Kidney capillary endothelial cell (primary cell): ENCODE results near the gene BCL2A1.
A peak's percentile ranks its signal among the peaks of the same experiment; 100 is the strongest.
"Not testable (repeated sequence)": the region's sequence is repeated elsewhere in the genome, so short reads cannot be mapped to it uniquely, and the experiment has no call there.

Source experiments
- DNase-seq: peaks from one replicate; pipeline ENCODE4 v3.0.0-alpha.2; 2018; ENCODE audit warnings: low spot score

The BCL2A1 gene

GRCh38 chr15:79970624-79971434, at the start of gene BCL2A1:
TSS of gene BCL2A1 (minus strand) at chr15:79971196. CDS start at chr15:79971119, 77 bp downstream.
- peak; percentile 90 for DNase-seq

- DNase-seq: no peak
Measured at GRCh38 chr15:80020731-80021130, 49.7 kb upstream of the BCL2A1 start.

DNA sequence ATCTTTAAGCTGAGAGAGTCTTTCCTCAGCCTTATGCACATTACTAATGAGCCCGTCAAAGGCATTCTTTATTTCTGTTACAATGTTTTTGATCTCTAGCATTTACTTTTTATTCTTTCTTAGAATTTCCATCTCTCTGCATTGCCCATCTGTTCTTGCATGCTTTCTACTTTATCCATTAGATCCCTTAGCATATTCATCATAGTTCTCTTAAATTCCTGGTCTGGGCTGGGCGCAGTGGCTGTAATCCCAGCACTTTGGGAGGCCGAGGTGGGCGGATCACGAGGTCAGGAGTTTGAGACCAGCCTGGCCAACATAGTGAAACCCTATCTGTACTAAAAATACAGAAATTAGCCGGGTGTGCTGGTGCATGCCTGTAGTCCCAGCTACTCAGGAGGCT, 49.2 kb upstream of the BCL2A1 start:
- not testable (repeated sequence) for DNase-seq

GRCh38 chr15:80019168-80019745, 48.3 kb upstream of the BCL2A1 start:
- no peak for DNase-seq

GRCh38 chr15:80017139-80017538, 46.1 kb upstream of the BCL2A1 start:
- DNase-seq: not testable (repeated sequence)

GRCh38 chr15:80016506-80016905, 45.5 kb upstream of the BCL2A1 start:
- DNase-seq: not testable (repeated sequence)

DNA sequence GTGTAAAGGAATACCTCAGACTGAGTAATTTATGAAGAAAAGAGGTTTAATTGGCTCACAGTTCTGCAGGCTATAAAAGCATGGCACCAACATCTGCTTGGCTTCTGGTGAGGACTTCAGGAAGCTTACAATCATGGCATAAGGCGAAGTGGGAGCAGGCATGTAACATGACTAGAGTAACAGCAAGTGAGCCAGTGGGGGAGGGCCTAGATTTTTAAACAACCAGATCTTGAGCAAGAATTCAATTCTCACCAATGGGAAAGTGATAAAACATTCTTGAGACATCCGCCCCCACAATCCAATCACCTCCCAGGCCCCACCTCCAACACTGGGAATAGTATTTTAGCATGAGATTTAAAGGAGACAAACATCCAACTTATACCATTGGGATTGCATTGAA, 44.2 kb upstream of the BCL2A1 start:
- DNase-seq: no peak

GRCh38 chr15:80014186-80014585, 43.2 kb upstream of the BCL2A1 start:
- not testable (repeated sequence) for DNase-seq

GRCh38 chr15:80012060-80012726, 41.2 kb upstream of the BCL2A1 start:
- DNase-seq: no peak

- no peak for DNase-seq
Measured at GRCh38 chr15:80011596-80011995, 40.6 kb upstream of the BCL2A1 start.

GRCh38 chr15:80011041-80011523, 40.1 kb upstream of the BCL2A1 start:
- DNase-seq: not testable (repeated sequence)

GRCh38 chr15:80010131-80010673, 39.2 kb upstream of the BCL2A1 start:
- no peak for DNase-seq

- no peak for DNase-seq
Measured at GRCh38 chr15:80007532-80007931, 36.5 kb upstream of the BCL2A1 start.

- no peak for DNase-seq
Measured at GRCh38 chr15:80006946-80007345, 36.0 kb upstream of the BCL2A1 start.

DNA sequence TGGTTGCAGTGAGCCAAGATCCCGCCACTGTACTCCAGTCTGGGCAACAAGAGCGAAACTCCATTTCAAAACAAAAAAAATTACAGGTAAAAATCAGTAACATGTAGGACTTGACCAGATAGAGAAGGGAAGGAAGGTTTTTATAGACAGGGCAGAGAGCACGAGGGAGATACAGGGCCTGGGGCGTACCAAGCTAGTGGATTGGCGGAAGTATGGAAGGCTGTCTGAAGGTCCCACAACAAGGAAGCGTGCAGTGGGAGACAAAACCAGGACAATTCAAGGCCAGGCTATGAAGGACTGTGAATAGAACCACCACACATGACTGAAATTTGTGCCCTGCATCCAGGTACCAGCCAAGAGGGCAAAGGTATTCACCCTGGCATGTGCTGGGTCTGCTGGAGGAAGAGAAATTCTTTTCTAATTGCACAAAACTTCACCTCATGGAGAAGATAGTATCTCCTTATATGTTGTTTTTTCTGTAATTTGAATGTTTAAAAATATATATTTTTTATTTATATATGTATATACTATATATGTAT, 33.0 kb upstream of the BCL2A1 start:
- DNase-seq: no peak

GRCh38 chr15:80003171-80003570, 32.2 kb upstream of the BCL2A1 start:
- no peak for DNase-seq

- DNase-seq: no peak
Measured at GRCh38 chr15:80002267-80002666, 31.3 kb upstream of the BCL2A1 start.

DNA sequence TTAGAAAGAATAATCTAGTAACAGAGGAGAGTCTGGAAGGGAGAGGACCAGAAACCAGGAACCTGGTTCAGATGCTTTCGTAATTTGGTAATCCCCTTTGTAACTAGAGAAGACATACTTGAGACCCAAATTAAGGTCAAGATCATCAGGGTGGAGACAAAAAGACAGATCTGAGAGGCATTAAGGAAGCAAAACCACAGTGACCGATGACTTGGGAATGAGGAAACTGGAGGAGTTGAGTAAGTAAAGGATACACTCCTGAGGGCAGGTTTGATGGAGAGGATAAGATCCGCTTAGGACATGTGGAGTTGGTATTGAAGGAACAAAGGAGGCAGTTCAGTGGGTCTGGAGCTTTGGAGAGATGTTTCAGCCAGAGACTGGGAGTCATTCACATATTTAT, 23.6 kb upstream of the BCL2A1 start:
- no peak for DNase-seq

DNA sequence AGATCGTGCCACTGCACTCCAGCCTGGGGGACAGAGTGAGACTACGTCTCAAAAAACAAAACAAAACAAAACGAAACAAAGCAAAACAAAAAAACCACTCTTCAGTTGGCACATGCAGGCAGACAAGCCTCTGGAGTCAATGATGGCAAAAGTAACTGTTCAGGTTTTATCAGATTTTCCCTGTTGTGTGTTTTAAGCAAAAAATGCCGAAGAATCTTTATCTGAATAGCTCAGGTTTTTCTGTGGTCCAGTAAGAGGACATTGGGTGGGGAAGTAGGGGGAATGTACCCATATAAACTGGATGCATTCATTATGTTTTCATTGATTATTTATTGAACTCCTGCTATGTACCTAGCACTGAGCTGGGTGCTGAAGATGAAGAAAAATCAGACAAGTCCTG, 20.8 kb upstream of the BCL2A1 start:
- DNase-seq: no peak

GRCh38 chr15:79990997-79991334, 20.0 kb upstream of the BCL2A1 start:
- DNase-seq: no peak

DNA sequence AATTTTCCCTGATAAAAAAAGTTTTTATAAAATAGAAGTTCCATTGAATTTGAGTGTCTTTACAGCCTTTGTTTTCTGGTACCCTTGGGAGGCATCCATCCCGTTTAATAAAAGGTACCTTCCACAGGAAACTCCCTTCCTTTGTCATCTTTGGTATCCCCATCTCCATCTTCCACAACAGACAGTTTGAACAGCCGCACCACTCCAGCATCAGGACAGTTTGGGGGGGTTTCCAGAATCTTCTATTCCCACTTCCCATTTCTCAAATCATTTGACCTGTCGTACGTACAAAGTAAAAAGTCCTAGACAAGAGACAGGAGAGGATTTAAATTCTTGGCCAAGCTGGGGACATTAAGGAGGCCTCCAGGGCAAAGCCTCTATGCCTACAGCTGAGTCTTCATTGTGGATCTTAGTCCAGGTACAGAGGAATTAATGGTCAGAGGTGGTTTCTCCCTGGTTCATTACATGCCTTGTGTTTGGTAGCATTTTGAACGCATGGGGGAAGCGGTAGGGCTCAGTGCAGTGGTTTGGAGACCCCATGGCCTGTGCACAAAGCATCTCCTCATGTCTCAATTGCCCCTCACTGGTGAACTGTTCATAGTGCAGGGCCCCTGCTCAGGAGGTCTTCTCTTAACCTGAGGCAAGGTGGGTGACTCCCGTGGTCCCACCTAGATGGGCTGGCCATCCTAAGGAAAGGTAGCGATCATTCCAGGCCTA, 19.4 kb upstream of the BCL2A1 start:
- no peak for DNase-seq

DNA sequence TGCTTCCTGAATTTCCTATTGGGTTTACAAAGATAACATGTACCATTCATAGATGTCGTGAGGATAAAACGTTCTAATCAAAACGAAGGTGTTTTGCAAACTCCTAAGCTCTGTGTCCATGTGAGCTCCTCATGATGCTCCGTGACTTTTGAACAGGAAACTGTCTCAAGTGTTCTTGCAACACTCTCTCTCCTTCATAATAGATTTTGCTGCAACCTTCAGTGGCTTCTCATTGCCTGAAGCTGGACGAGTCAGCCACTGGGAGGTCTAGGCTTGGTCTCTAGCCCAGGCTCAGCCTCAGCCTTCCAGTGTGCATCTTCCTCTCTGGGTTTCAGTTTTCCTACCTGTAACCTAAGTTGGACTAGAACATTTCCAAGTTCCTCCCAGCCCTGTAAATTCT, 18.7 kb upstream of the BCL2A1 start:
- DNase-seq: no peak
